T-helper 2 cell (primary cell): ENCODE measurements around the gene AP3D1.
A peak's percentile ranks its signal among the peaks of the same experiment; 100 is the strongest.

Experiments used
- DNase-seq, 5 experiments: peaks; one replicate each; pipeline versions ENCODE4 v3.0.0 to v3.0.0-alpha.2; 2012 to 2022

The AP3D1 gene

DNA sequence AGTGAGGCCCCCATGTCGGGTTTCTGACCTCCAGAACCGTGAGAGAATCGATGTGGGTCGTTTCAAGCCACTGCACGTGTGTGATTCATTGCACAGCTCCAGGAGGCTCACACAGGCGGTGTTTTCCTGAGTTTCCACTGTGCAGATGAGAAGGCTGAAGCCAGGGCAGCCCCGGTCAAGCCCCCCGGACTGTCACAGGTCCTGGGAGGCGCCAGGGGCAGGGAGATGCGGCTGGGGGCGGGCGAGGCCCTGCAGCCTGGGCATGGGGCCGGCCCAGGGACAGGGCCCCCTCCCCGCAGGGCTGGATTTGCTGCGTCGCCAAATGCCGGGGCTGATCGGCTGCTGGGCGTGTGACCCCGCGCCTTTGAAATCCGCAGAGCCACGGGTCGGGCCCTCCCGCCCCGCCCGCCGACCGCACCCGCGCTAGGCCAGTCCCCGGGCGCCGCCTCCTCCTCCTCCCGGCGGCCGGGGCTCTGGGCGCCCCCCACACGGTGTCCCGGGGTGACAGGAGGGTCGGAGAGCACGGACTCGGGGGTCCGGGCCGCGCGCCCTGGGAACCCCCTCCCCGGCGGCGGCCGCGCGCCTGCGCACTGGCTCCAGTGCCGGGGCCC, 90.4 kb downstream of the AP3D1 start:
- no peak for DNase-seq

DNA sequence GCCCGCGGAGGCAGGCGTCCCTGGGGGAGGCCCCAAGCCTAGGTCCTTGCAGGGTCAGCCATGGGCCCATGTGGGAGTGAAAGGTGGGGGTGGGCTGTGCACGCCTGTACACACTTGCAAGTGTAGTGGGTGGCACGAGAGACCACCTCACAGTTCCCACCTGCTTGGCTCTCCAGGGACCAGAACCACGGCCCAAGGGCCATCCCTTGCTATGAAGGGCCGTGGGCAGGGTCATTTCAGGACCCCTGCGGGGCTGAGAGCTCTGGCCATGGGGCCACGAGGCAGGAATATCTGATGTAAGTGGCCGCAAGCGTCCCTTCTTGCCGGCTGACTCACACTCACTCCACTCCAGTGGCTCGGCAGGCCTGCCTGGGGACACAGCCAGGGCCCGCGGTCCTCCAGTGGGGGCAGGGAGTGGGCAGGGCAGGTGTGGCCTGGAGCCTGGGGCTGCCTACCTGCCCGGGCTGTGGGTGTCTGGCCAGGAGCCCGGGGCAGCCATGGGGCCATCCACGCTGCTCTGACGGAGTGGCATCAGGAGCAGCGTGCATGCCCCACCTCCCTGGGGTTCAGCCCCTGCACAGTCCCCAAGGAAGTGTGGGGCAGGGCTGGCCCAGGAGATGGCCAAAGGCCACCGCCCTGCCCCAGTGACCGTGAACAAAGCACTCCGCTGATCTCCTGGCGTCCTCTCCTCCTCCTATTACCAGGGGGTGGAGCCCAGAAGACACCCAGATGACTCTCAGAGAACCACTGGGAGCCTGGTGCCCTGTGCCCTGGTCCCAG, 91.8 kb downstream of the AP3D1 start:
- DNase-seq: no peak

DNA sequence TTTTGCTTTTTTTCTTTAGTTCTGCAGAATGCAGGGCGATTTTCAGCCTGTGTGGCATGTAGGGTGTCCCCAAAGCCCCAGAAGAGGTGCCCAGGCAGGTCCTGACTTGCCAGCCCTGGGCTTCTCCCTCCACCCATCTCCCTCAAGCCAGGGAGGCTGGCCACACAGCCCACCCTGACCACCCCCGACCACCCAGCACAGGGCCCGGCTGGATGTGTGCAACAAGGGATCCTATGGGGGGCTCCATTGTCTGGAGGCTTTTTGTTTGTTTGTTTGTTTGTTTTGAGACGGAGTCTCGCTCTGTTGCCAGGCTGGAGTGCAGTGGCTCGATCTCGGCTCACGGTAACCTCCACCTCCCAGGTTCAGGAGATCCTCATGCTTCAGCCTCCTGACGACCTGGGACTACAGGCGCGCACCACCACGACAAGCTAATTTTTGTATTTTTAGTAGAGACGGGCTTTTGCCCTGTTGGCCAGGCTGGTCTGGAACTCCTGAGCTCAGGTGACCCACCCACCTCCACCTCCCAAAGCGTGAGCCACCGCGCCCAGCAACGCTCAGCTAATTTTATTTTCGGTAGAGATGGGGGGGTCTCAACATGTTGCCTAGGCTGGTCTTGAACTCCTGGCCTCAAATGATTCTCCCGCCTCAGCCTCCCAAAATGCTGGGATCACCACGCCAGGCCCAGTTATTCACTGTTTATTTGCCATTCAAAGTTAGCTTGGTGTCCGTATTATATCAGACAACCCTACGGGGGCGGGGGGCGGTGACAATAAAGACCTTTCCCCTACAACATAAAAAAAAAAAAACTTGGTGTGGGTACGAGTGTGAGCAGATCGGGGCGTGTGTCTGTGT, 92.6 kb downstream of the AP3D1 start:
- no peak for DNase-seq

DNA sequence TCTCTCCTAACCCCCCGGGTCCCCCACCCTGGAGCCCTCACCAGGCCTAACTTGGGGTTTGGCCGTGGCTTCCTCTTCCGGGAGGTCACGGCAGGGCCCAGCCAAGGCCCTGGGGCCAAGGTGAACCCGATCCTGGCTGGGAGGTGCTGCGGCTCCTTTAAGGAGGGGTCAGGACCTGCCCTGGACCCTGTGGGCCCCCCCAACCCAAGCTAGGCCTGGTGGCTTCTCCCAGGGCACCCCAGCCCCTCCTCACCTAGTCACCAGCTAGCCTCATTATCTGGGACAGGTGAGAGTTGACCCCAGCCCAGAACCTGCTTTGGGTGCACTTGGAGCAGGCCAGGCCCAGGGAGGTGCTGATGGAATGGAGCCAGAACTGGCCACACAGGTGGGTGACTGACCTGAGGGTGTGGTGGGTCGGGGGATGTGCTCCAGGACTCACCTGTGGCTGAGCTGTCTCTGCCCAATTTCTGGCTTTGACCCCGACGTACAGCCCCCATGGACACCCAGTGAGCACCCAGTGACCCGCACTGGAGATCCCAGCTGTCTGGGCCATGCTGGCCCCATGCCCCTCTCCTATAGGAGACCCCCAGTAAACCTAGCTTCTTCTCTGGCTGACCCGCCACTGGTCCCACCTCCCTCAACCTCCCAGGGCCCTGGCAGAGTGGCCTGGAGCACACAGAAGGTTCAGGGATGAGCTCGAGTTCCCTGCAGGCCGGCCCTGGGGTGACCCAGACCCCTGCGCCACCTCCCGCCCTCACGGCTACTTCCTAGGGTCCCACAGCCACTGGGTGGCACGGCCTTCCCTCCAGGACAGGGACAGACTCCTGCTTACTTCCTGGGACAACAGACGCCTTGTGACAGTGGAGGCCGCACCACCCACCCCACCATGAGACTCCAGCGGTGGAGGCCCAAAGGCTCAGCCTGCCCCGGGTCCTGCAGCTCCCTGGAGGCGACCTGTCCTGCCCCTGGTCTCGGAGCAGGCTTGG, 93.6 kb downstream of the AP3D1 start:
- no peak for DNase-seq

DNA sequence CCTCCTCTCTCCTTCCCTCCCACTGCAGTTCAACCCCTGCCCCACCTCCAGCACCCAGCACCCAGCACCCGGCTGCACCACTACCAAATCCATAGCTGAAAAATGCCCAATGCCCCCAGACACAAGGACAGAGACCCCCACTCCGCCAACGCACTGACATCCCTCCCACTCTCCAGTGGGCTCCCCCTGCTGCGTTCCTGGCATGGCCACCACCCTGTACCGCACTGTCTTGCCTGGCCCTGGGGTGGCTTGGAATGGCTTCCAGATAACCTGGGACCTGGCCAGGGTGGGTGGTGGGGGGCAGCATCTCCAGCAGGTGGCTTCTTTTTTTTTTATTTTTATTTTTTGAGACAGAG, 94.6 kb downstream of the AP3D1 start:
- DNase-seq: no peak

DNA sequence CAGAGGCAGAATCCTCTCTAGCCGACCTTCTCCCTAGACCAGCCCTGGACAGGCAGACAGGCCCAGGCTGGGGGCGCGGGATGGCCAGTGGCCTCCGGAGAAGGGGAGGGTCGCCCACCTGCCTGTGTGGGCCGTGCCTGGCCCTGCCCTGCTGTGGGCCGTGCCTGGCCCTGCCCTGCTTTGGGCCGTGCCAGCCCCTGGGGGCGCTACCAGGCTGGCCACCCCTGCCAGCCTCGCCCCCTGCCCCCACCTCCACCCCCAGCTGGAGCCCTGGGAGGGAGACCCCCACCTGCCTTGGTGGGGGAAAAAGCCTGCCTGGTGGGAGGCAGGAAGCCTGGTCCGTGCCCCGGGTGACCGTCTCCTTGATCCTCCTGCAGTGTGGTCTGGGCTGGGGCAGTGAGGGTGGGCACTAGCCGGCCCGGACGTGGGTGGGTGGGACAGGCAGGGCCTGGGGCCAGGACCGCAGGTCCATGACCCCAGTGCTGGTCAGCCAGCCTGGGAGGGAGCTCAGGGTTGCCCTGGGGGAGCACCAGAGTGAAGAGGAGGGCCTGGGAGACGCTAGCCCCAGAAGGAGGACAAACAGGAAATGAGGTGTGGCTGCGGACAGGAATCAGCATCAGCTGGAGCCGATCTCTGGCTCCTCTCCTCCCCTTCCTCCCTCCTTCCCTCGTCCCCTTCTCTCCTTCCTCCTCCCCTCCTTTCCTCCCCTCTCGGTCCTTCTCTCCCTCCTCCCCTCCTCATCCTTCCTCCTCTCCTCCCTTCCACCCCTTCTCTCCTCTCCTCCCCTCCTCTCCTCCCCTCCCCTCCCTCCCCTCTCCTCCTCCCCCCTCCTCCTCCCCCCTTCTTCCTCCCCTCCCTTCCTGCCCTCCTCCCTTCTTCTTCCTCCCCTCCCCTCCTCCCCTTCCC, 95.2 kb downstream of the AP3D1 start:
- DNase-seq: peak in 1 of 5 experiments; percentile 63

DNA sequence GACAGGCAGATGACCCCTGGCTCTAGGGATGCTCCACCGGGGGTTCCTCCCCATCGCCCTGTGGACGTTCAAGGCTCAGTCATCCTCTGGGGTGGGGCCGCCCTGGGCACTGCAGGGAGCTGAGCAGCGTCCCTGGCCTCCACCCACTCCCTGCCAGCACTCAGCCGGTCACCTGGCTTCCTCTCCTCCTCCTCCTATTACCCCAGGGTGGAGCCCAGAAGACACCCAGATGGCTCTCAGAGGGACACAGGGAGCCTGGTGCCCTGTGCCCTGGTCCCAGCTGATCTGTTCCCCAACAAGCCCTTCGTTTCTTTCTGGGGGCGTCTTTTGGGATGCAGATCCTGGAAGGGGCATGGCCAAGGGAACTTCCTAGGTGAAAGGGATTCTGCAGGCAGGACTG, 96.6 kb downstream of the AP3D1 start:
- no peak for DNase-seq

DNA sequence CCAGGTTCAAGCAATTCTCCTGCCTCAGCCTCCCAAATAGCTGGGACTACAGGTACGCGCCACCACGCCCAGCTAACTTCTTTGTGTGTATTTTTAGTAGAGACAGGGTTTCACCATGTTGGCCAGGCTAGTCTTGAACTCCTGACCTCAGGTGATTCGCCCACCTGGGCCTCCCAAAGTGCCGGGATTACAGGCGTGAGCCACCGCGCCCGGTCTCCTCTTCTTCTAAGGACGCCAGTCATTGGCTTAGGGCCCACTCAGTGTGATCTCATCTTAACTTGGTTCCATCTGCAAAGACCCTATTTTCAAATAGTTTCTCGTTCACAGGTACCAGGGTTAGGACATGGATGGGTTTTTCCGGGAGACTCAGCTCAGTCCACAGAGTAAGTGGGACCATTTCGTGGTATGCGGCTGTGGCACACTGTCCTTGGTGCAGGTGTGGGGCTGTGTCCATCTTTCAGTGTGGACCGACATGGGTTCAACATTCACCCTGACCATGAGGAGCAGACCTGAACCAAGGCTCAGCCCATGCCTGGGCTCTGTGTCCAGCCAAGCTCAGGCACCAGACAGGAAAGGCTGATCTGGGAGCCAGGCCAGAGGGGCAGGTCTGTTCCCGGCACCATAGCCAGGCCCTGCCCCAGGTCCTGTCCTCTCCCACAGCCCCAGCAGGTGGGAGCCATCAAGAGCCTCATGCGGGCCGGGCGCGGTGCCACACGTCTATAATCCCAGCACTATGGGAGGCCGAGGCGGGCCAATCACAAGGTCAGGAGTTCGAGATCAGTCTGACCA, 97.6 kb downstream of the AP3D1 start:
- DNase-seq: no peak

DNA sequence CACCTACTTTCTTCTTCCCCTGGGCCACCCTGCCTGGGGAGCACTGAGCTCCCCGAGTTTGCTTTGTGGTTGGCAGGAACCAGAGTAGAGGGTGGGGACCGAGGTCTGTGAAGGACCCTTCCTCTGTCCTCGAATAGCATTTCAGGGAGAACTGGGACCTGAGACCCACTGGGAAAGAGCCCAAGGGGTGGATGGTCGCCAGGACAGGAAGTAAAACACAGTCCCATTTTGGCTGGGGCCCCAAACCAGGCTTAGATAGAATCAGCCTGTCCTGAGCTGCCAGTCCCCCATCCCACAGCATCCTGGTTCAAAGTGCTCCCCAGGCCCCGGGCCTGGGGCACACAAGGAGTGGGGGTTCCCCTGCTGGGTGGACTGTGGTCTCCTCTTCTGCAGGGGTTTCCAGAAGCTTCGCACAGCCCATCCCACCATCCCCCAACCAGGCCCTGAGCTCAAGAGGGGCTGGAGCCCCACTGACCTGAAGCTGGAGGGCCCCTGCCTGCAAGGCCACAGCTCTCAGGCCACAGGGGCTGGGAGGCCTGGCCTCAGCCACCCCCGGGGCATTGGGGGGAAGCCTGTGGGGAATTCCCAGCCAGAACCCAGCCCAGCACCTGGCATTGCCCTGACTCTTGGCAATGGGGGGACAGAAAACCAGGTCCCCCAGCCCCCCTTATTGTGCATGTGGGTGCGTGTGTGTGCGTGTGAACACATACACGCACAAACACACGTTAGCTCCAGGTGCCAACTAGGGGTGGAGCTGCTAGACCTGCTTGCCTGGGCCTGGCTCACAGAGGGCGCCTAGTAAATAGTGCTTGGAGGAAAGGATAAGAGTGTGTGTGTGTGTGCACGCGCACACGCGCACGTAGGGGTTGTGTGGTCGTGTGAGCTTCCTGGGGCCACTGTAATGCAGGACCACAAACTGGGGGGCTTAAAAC, 99.3 kb downstream of the AP3D1 start:
- peak in 3 of 5 experiments; percentile 49 to 79 (median 74) for DNase-seq

DNA sequence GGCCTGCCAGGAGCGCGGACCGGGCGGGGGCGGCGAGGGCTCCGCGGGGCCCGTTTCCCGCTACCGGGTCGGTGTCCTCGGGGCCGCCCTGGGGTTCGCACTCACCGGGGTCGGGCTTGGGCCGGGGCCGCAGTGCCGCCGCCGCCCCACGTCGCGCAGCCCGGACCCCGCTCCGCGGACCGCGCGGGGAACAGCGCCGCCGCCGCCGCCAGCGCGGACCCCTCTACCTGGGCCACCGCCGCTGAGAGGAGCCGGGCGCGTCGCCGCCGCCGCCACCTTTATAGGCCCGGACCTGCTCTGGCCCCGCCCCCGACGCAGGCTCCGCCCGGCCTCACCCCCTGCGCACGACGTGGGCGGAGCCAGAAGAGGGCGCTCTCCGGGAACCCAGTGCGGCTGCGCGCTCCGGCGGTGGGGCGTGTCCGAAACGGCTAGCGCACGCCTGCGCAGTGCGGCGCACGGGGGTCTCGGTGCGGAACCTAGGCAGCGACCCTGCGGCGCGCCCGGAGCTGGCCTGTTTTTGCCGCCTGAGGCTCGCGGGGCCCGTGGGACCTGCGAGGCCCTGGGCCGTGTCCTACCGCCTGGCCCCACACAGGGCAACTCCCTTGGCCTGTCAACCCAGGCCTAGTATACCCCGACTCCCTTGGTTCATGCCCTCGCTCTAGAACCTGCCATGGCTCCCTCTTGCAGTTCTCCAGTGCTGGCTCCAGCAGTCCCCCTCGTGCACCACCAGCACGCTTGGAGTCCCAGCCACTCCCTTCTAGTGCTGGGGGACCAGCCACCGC, 100.2 kb downstream of the AP3D1 start, which contains the start of gene MKNK2:
MKNK2 (minus strand) TSS at position 254 of the 782 bp plus-strand sequence. CDS start 393 bp downstream, outside the sequence.
- DNase-seq: peak; percentile 88 to 94 (median 91)
